Neural crest cell (in vitro differentiated cells): ENCODE measurements around the gene PTPN2. TPM values are rescaled to one million over a fixed set of nuclear protein-coding genes. Genes with fewer than 3 reads are reported as not detected.
A peak's percentile ranks its signal among the peaks of the same experiment; 100 is the strongest.

ENCODE experiments used
- DNase-seq: peaks from one replicate; pipeline ENCODE4 v3.0.0; 2021; ENCODE audit warnings: low read depth, mixed read lengths, low spot score
- H3K27ac Mint-ChIP-seq: one replicate; pipeline ENCODE4 v1.8.0; 2021; ENCODE audit warnings: mild to moderate bottlenecking, mixed read lengths; ENCODE audit not compliant: unreplicated experiment
- H3K27me3 Mint-ChIP-seq: 2 replicates; pipeline ENCODE4 v1.8.0; 2021; ENCODE audit warnings: low read depth, mild to moderate bottlenecking, mixed read lengths
- H3K36me3 Mint-ChIP-seq: 2 replicates; pipeline ENCODE4 v1.8.0; 2021; ENCODE audit warnings: low read depth, mild to moderate bottlenecking, mixed read lengths
- H3K4me1 Mint-ChIP-seq: 2 replicates; pipeline ENCODE4 v1.8.0; 2021; ENCODE audit warnings: mixed read lengths
- H3K4me3 Mint-ChIP-seq: one replicate; pipeline ENCODE4 v1.8.0; 2021; ENCODE audit warnings: mild to moderate bottlenecking, mixed read lengths
- H3K9me3 Mint-ChIP-seq: 2 replicates; pipeline ENCODE4 v1.8.0; 2021; ENCODE audit warnings: mixed read lengths
- CTCF ChIP-seq: fragments of 200-600 bp; sonication (generic); conservative IDR thresholded peaks from 2 replicates; pipeline ENCODE4 v1.5.0; 2021; ENCODE audit warnings: antibody characterized with exemption, mild to moderate bottlenecking
- long read RNA-seq: library from polyadenylated mRNA; unstranded; transcript quantifications from one replicate; pipeline ENCODE4 v2.0.0, GENCODE V29; 2020
- total RNA-seq: library from RNA; stranded (reverse); gene quantifications from 2 replicates; pipeline ENCODE4 v1.2.1, GENCODE V29; 2021

Gene PTPN2
- total RNA-seq, result 31.7 and 34.4 TPM in 2 replicates
- long read RNA-seq, transcript PTPN2-202 (10 exons, 1,706 nt), result minor isoform, 9 of 42 reads
- long read RNA-seq, transcript PTPN2-201 (9 exons, 3,467 nt), result major isoform, 19 of 42 reads
- long read RNA-seq, partial matches to known transcripts, result 6 of 42 reads
- long read RNA-seq, other reads (novel, unspliced or antisense), result 7 of 42 reads

GRCh38 chr18:12883684-12884405, at the start of gene PTPN2:
TSS of gene PTPN2 (minus strand) at chr18:12884237. CDS start at chr18:12884141, 96 bp downstream.
- H3K27ac Mint-ChIP-seq, result peak within 1 kb of the TSS; percentile 92
- peak within 1 kb of the TSS; percentile 95 for H3K4me3 Mint-ChIP-seq
- no peak for TF ChIP-seq CTCF

DNA sequence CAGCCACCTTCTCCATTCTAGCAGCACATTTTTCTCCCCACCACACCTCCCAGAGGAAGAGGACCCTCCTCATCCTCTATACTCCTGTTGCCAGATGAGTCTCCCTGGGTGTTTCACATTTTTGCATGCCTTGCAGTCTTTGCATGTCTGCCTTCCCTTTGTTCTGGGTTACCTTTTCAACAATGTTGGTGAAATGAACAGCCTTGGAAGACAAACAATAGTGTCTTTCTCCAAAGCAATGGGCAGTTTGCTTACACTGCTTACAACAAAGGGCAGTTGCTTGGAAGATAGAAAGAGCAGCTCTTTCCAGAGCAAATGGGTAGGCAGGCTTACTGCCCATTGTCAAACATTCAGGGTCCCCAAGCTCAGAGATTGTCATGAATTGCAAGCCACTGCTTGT, 49.3 kb upstream of the PTPN2 start:
- no peak for DNase-seq
- Mint-ChIP-seq H3K36me3 (no peaks in the 10 kb centered on the region), H3K9me3 (no peaks in the 10 kb centered on the region), H3K27ac (no peak overlapping the region), H3K27me3 (no peaks in the 10 kb centered on the region), H3K4me1 (peaks cover 6% of the 10 kb centered on the region), H3K4me3 (no peak overlapping the region)
- TF ChIP-seq CTCF, result no peak

More at GRCh38 chr18:12883684-12884405, at the start of gene PTPN2:
- Mint-ChIP-seq H3K4me1 (peaks cover 42% of the 10 kb centered on the region), H3K36me3 (peaks cover 8% of the 10 kb centered on the region), H3K27me3 (no peaks in the 10 kb centered on the region), H3K9me3 (peaks cover 6% of the 10 kb centered on the region)
- peak; percentile 77 for DNase-seq

DNA sequence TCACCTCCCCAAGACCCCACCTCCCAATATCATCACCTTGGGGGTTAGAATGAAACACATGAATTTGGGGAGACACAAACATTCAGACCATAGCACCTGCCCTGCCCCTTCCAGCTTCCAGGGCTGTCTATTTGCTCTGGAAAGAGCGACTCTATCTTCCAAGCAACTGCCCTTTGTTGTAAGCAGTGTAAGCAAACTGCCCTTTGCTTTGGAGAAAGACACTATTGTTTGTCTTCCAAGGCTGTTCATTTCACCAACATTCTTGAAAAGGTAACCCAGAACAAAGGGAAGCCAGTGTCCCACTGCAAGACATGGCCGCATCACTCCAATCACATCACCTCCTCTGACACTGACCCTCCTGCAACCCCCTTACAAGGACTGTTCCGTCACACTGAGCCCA, 46.9 kb upstream of the PTPN2 start:
- DNase-seq, result no peak
- peaks cover 6% of the 10 kb centered on the region for H3K4me1 Mint-ChIP-seq
- H3K4me3 Mint-ChIP-seq, result no peak overlapping the region
- TF ChIP-seq CTCF, result no peak
- no peaks in the 10 kb centered on the region for H3K36me3 Mint-ChIP-seq
- H3K27me3 Mint-ChIP-seq, result no peaks in the 10 kb centered on the region
- H3K9me3 Mint-ChIP-seq, result no peaks in the 10 kb centered on the region
- H3K27ac Mint-ChIP-seq, result no peak overlapping the region

DNA sequence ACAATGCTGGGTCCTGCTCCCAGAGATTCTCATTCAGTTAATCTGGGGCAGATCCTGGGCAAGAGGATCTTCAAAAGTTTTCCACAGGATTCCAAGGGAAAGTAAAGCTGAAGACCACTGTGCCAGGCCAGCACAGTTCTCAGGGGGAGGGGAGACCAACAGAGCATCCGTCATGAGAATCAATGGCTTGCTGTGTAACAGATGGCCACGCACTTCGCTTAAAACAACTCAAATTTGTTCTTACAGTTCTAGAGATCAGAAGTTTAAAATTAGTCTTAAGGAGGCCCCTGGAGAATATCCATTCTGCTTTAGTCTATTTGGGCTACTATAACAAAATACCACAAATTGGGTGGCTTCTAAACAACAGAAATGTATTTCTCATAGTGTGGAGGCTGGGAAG, 46.3 kb upstream of the PTPN2 start:
- no peaks in the 10 kb centered on the region for H3K36me3 Mint-ChIP-seq
- no peak overlapping the region for H3K4me3 Mint-ChIP-seq
- no peaks in the 10 kb centered on the region for H3K27me3 Mint-ChIP-seq
- TF ChIP-seq CTCF, result no peak
- H3K9me3 Mint-ChIP-seq, result no peaks in the 10 kb centered on the region
- H3K4me1 Mint-ChIP-seq, result peaks cover 6% of the 10 kb centered on the region
- no peak overlapping the region for H3K27ac Mint-ChIP-seq
- no peak for DNase-seq

- H3K4me3 Mint-ChIP-seq, result no peak overlapping the region
- peaks cover 6% of the 10 kb centered on the region for H3K4me1 Mint-ChIP-seq
- H3K27ac Mint-ChIP-seq, result no peak overlapping the region
- DNase-seq, result no peak
- TF ChIP-seq CTCF, result no peak
- no peaks in the 10 kb centered on the region for H3K27me3 Mint-ChIP-seq
- no peaks in the 10 kb centered on the region for H3K9me3 Mint-ChIP-seq
- no peaks in the 10 kb centered on the region for H3K36me3 Mint-ChIP-seq
These were observed 45.5 kb upstream of the PTPN2 start for GRCh38 chr18:12929477-12930083.
